ENCODE results near the gene UBAC2.

UBAC2 gene

GRCh38 chr13:99272481-99272880 is 71.8 kb downstream of the UBAC2 start:
- no peak for DNase-seq

- DNase-seq, result no peak
These were observed 72.5 kb downstream of the UBAC2 start for GRCh38 chr13:99273128-99273527.

GRCh38 chr13:99275093-99275469 is 74.4 kb downstream of the UBAC2 start:
- DNase-seq, result peak; percentile 70

GRCh38 chr13:99276706-99277105 is 76.1 kb downstream of the UBAC2 start:
- no peak for DNase-seq

GRCh38 chr13:99277629-99278028 is 77.0 kb downstream of the UBAC2 start:
- no peak for DNase-seq

- no peak for DNase-seq
These were observed 77.5 kb downstream of the UBAC2 start for GRCh38 chr13:99278200-99278599.

- no peak for DNase-seq
These were observed 78.2 kb downstream of the UBAC2 start for GRCh38 chr13:99278843-99279242.

- no peak for DNase-seq
These were observed 79.0 kb downstream of the UBAC2 start for GRCh38 chr13:99279637-99280036.

GRCh38 chr13:99280166-99280565 is 79.5 kb downstream of the UBAC2 start:
- DNase-seq, result no peak

- peak; percentile 61 for DNase-seq
These were observed 81.2 kb downstream of the UBAC2 start for GRCh38 chr13:99281811-99282263.

- DNase-seq, result no peak
These were observed 81.9 kb downstream of the UBAC2 start for GRCh38 chr13:99282264-99283231.

- DNase-seq, result no peak
These were observed 85.0 kb downstream of the UBAC2 start for GRCh38 chr13:99285432-99286182.

GRCh38 chr13:99287551-99287950 is 86.9 kb downstream of the UBAC2 start:
- no peak for DNase-seq

- DNase-seq, result no peak
These were observed 87.4 kb downstream of the UBAC2 start for GRCh38 chr13:99288089-99288488.

GRCh38 chr13:99289271-99289670 is 88.6 kb downstream of the UBAC2 start:
- DNase-seq, result no peak

- DNase-seq, result no peak
These were observed 89.2 kb downstream of the UBAC2 start for GRCh38 chr13:99289674-99290337.

GRCh38 chr13:99290894-99291293 is 90.2 kb downstream of the UBAC2 start:
- DNase-seq, result no peak

GRCh38 chr13:99293178-99293577 is 92.5 kb downstream of the UBAC2 start:
- DNase-seq, result no peak

- no peak for DNase-seq
These were observed 93.5 kb downstream of the UBAC2 start for GRCh38 chr13:99294198-99294597.

- DNase-seq, result no peak
These were observed 94.3 kb downstream of the UBAC2 start for GRCh38 chr13:99294958-99295357.

- no peak for DNase-seq
These were observed 95.0 kb downstream of the UBAC2 start for GRCh38 chr13:99295488-99296252.

GRCh38 chr13:99296398-99296797 is 95.7 kb downstream of the UBAC2 start:
- no peak for DNase-seq

GRCh38 chr13:99297331-99297730 is 96.7 kb downstream of the UBAC2 start:
- DNase-seq, result no peak

All from femur (tissue), 1 donor.